SU-DHL-6 (cell line): ENCODE measurements around the gene CYB5B.

Source experiments
- H2AFZ ChIP-seq: fragments of 200-600 bp; sonication (generic); 2 replicates; pipeline ENCODE4 v1.6.1; 2014; ENCODE audit warnings: low read depth, mild to moderate bottlenecking, moderate library complexity, mixed read lengths, antibody characterized with exemption, low read length; ENCODE audit not compliant: severe bottlenecking
- H3F3A ChIP-seq: fragments of 200-600 bp; shearing (Covaris generic); 2 replicates; pipeline ENCODE4 v1.6.0; 2016; ENCODE audit warnings: antibody characterized with exemption, mild to moderate bottlenecking; ENCODE audit not compliant: insufficient read depth
- H3K27ac ChIP-seq: fragments of 200-600 bp; sonication (generic); 2 replicates; pipeline ENCODE4 v1.5.1; 2016; ENCODE audit warnings: low read depth, mild to moderate bottlenecking, low read length, moderate library complexity, mixed read lengths
- H3K27me3 ChIP-seq: fragments of 200-600 bp; sonication (generic), shearing (Covaris generic); 2 replicates; pipeline ENCODE4 v1.6.0; 2014; ENCODE audit warnings: mild to moderate bottlenecking, low read length
- H3K36me3 ChIP-seq: fragments of 200-600 bp; sonication (generic); 2 replicates; pipeline ENCODE4 v1.6.1; 2014; ENCODE audit warnings: mild to moderate bottlenecking, low read length, mixed read lengths
- H3K4me2 ChIP-seq: fragments of 300-600, 200-600 bp; shearing (Covaris generic), sonication (generic); 2 replicates; pipeline ENCODE4 v1.6.0; 2014; ENCODE audit warnings: low read length, low read depth, mild to moderate bottlenecking; ENCODE audit not compliant: poor library complexity, severe bottlenecking
- H3K4me3 ChIP-seq: fragments of 200-600 bp; sonication (generic); 2 replicates; pipeline ENCODE4 v1.5.1; 2014; ENCODE audit warnings: antibody characterized with exemption, low read length, mild to moderate bottlenecking, mixed read lengths; ENCODE audit not compliant: insufficient read depth, poor library complexity, severe bottlenecking
- H3K79me2 ChIP-seq: fragments of 200-600 bp; sonication (generic); 2 replicates; pipeline ENCODE4 v1.6.1; 2014; ENCODE audit warnings: mild to moderate bottlenecking, low read length, moderate library complexity; ENCODE audit not compliant: insufficient read depth
- H3K9ac ChIP-seq: fragments of 200-600 bp; sonication (generic); 2 replicates; pipeline ENCODE4 v1.7.0; 2014; ENCODE audit warnings: mild to moderate bottlenecking, low read length
- H3K9me2 ChIP-seq: fragments of 200-600 bp; sonication (generic); replicated peaks from 2 replicates; pipeline ENCODE4 v1.6.1; 2014; ENCODE audit warnings: low read length; ENCODE audit not compliant: insufficient read depth
- H3K9me3 ChIP-seq: fragments of 200-600 bp; sonication (generic); 2 replicates; pipeline ENCODE4 v1.6.1; 2014; ENCODE audit warnings: low read length, mixed read lengths; ENCODE audit not compliant: insufficient read depth
- H4K20me1 ChIP-seq: fragments of 200-600 bp; sonication (generic); 2 replicates; pipeline ENCODE4 v1.6.1; 2014; ENCODE audit warnings: low read depth, mild to moderate bottlenecking, antibody characterized with exemption, low read length, moderate library complexity, mixed read lengths
- EZH2phosphoT487 ChIP-seq: fragments of 200-600 bp; sonication (generic), shearing (Covaris generic); conservative IDR thresholded peaks from 2 replicates; pipeline ENCODE4 v1.6.1; 2018; ENCODE audit warnings: mild to moderate bottlenecking, antibody characterized with exemption, low read length, moderate library complexity, mixed read lengths
- TF ChIP-seq, protein P1 (sequence below): fragments of 200-600 bp; sonication (generic); IDR thresholded peaks from one replicate; pipeline ENCODE4 v1.5.1; 2017; ENCODE audit warnings: antibody characterized with exemption, mild to moderate bottlenecking, low read length, moderate library complexity; ENCODE audit not compliant: insufficient read depth, poor library complexity, severe bottlenecking

The CYB5B gene

DNA sequence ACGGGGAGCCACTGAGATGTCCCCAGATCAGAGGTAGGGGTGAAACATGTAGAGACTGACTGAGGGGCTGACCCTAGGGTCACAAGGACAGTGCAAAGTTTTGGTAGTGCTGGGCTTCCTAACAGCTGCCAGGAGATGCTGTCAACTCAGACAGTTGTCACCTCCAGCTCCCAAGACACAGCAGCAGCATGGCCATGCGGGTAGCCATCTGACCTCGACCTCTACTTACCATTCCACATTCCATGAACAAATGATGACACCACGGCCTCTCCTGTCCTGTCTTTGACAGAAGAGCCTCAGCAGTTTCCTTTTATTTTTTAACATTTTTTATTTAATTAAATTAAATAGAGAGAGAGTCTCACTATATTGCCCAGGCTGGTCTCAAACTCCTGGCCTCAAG, 76.1 kb downstream of the CYB5B start:
- H4K20me1 ChIP-seq, result no peaks in the 10 kb centered on the region
- no peak overlapping the region for H3K4me3 ChIP-seq
- H3F3A ChIP-seq, result no peaks in the 10 kb centered on the region
- H3K27ac ChIP-seq, result no peak overlapping the region
- H2AFZ ChIP-seq, result no peak overlapping the region
- H3K79me2 ChIP-seq, result no peaks in the 10 kb centered on the region
- no peaks in the 10 kb centered on the region for H3K9me3 ChIP-seq
- H3K9me2 ChIP-seq, result no peaks in the 10 kb centered on the region
- no peak overlapping the region for H3K9ac ChIP-seq
- no peaks in the 10 kb centered on the region for H3K27me3 ChIP-seq
- no peaks in the 10 kb centered on the region for H3K36me3 ChIP-seq
- no peak for TF ChIP-seq EZH2phosphoT487
- TF ChIP-seq, protein P1, sequence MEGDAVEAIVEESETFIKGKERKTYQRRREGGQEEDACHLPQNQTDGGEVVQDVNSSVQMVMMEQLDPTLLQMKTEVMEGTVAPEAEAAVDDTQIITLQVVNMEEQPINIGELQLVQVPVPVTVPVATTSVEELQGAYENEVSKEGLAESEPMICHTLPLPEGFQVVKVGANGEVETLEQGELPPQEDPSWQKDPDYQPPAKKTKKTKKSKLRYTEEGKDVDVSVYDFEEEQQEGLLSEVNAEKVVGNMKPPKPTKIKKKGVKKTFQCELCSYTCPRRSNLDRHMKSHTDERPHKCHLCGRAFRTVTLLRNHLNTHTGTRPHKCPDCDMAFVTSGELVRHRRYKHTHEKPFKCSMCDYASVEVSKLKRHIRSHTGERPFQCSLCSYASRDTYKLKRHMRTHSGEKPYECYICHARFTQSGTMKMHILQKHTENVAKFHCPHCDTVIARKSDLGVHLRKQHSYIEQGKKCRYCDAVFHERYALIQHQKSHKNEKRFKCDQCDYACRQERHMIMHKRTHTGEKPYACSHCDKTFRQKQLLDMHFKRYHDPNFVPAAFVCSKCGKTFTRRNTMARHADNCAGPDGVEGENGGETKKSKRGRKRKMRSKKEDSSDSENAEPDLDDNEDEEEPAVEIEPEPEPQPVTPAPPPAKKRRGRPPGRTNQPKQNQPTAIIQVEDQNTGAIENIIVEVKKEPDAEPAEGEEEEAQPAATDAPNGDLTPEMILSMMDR, result no peak
- H3K4me2 ChIP-seq, result no peak overlapping the region

DNA sequence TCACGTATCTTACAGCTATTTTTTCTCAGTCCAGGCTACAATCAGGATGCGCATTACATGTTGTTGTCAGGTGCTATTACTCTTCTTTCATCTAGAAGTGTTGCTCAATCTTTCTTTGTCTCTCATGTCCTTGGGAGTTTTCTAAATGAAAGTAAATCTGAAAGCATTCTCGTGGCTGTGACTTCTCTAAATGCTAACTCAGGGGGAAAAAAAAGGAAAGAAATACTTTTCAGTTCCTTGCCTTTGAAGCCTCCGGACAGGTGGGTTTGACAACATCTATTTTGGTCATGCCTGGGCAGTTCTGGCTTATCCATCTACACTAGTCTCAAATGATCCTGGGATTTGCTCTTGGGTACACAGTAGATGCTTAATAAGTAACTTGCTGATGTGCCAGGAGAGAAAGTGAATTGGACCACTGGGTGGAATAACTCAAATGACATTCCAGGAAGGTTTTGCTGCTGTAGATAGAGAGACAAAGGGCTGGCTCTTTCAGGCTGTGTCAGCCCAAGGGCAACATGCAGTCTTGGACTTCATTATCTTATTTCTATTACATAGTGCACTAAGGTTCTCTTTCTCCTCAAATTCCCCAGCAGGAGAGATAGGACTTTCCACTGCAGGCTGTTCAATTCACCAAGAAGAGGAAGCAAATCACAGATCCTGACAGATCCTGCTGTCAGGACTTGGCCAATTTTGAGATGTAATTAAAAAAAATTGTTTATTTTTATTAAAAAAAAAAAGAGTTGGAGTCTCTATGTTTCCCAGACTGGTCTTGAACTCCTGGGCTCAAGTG, 77.7 kb downstream of the CYB5B start:
- Histone ChIP-seq H3K9me2 (no peaks in the 10 kb centered on the region), H3K9me3 (no peaks in the 10 kb centered on the region), H3K27ac (no peak overlapping the region), H3K27me3 (no peaks in the 10 kb centered on the region), H3K4me3 (no peak overlapping the region), H3K36me3 (no peaks in the 10 kb centered on the region), H4K20me1 (no peaks in the 10 kb centered on the region), H3K4me2 (no peak overlapping the region), H3F3A (no peaks in the 10 kb centered on the region), H3K9ac (no peak overlapping the region), H2AFZ (no peak overlapping the region), H3K79me2 (no peaks in the 10 kb centered on the region)
- TF ChIP-seq EZH2phosphoT487, result no peak
- TF ChIP-seq, protein P1, result no peak

DNA sequence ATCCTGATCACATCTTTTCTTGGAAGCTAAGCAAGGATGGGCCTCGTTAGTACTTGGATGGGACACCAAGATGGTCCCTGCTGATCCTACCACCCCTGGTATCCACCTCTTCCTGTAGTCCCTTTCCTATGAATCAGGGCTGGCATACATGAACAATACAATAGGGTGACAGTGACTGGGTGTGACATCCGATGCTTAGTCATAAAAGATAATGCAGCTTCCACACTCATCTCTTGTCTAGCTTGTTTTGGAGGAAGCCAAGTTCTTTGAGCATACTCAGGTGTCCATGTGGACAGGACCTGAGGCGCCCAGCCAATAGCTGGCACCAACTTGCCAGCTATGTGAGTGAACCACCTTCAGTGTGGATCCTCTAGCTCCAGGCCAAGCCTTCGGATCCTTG, 78.8 kb downstream of the CYB5B start:
- Histone ChIP-seq H3K36me3 (no peaks in the 10 kb centered on the region), H3K9me3 (no peaks in the 10 kb centered on the region), H3K4me2 (no peak overlapping the region), H2AFZ (no peak overlapping the region), H3K4me3 (no peak overlapping the region), H3K27ac (no peak overlapping the region), H3K9me2 (no peaks in the 10 kb centered on the region), H3K79me2 (no peaks in the 10 kb centered on the region), H3K27me3 (no peaks in the 10 kb centered on the region), H3F3A (no peaks in the 10 kb centered on the region), H3K9ac (no peak overlapping the region), H4K20me1 (no peaks in the 10 kb centered on the region)
- TF ChIP-seq, protein P1, result no peak
- TF ChIP-seq EZH2phosphoT487, result no peak
